ENCODE measurements around the gene IL17RA. TPM values are rescaled to one million over a fixed set of nuclear protein-coding genes. Genes with fewer than 3 reads are reported as not detected.

Gene IL17RA
- total and polyA plus RNA-seq, 2 experiments from 2014 or later = 3.2 to 9.6 TPM

DNA sequence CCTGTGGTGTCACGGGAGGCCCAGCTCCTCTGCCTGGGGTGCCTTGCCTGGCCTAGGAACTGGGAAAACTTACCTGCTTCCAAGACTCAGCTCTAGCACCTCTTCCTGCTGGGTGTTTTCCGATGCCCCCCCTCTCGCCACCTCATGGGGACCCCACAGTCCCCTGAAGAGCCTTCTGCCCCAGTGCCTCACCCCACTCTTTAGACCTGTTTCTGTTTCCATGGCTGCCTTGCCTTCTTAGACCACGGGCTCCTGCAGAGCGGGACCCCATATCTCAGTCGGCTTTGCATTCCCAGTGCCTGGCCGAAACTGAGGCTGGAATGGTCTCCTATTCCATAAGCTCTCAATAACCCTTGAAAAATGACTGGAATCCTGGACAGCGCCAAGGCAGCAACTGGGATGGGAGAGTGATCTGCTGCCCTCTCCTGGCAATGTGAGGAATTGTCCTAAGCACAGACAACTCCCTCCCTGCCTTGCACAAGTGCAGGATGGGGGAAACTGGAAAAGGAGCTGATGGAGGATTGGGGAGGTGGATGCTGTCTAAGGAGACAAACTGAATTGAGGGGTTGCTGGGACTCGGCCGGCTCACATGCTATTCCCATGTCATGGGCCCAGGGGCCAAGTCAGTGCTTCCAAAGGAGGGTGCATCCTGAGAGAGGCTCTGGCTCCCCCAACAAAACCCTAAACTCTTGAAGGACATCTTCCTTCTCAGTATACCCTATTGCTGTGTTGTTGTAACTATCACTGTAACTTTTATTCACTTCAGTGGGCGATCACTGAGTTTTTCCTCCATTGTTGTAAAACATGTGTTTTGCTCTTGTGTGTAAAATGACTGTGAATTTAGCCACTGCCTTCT is 26.6 kb upstream of the IL17RA start (continued):
- TF ChIP-seq ZNF462 (CRISPR knock-in tag; IDR thresholded peaks at IDR 0.05) (no peak), ZNF331 (CRISPR knock-in tag; IDR thresholded peaks at IDR 0.05; ENCODE audit: low read depth) (no peak), NANOG (IDR thresholded peaks at IDR 0.05; ENCODE audit: borderline replicate concordance) (no peak), STAT1 (IDR thresholded peaks at IDR 0.05; ENCODE audit: unreplicated experiment) (no peak)
- TF ChIP-seq, protein P1, sequence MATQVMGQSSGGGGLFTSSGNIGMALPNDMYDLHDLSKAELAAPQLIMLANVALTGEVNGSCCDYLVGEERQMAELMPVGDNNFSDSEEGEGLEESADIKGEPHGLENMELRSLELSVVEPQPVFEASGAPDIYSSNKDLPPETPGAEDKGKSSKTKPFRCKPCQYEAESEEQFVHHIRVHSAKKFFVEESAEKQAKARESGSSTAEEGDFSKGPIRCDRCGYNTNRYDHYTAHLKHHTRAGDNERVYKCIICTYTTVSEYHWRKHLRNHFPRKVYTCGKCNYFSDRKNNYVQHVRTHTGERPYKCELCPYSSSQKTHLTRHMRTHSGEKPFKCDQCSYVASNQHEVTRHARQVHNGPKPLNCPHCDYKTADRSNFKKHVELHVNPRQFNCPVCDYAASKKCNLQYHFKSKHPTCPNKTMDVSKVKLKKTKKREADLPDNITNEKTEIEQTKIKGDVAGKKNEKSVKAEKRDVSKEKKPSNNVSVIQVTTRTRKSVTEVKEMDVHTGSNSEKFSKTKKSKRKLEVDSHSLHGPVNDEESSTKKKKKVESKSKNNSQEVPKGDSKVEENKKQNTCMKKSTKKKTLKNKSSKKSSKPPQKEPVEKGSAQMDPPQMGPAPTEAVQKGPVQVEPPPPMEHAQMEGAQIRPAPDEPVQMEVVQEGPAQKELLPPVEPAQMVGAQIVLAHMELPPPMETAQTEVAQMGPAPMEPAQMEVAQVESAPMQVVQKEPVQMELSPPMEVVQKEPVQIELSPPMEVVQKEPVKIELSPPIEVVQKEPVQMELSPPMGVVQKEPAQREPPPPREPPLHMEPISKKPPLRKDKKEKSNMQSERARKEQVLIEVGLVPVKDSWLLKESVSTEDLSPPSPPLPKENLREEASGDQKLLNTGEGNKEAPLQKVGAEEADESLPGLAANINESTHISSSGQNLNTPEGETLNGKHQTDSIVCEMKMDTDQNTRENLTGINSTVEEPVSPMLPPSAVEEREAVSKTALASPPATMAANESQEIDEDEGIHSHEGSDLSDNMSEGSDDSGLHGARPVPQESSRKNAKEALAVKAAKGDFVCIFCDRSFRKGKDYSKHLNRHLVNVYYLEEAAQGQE (IDR thresholded peaks at IDR 0.05; ENCODE audit: unreplicated experiment) = peak; percentile 61
